Uterus (tissue), 4 donors: ENCODE data around the gene STPG4. TPM values are rescaled to one million over a fixed set of nuclear protein-coding genes. Genes with fewer than 3 reads are reported as not detected.

Source experiments
- DNase-seq, 2 donors: peaks; one replicate each; pipeline ENCODE4 v3.0.0-alpha.2; 2019 to 2020
- H3K27ac ChIP-seq, 2 donors: fragments of 200-600 bp; sonication (generic); 1 replicate in 1 of 2; 2 replicates in 1 of 2; pipeline ENCODE4 v1.5.1; 2016 to 2018
- H3K27me3 ChIP-seq, 2 donors: fragments of 200-600 bp; sonication (generic); one replicate each; pipeline ENCODE4 v1.5.1; 2018 to 2019; ENCODE audit warnings: control low read depth in 1 of 2
- H3K36me3 ChIP-seq, 2 donors: fragments of 200-600 bp; sonication (generic); one replicate each; pipeline ENCODE4 v1.5.1; 2019; ENCODE audit warnings: control low read depth in 1 of 2
- H3K4me1 ChIP-seq, 2 donors: fragments of 200-600 bp; sonication (generic); one replicate each; pipeline ENCODE4 v1.5.1; 2018 to 2019; ENCODE audit warnings: control low read depth in 1 of 2
- H3K4me3 ChIP-seq, 2 donors: fragments of 200-600 bp; sonication (generic); 1 replicate in 1 of 2; 2 replicates in 1 of 2; pipeline ENCODE4 v1.5.1; 2018 to 2019; ENCODE audit warnings: mild to moderate bottlenecking in 1 of 2
- H3K9me3 ChIP-seq, 2 donors: fragments of 200-600 bp; sonication (generic); one replicate each; pipeline ENCODE4 v1.5.1; 2019; ENCODE audit warnings: control low read depth in 1 of 2
- POLR2A ChIP-seq, 2 donors: fragments of 450-650 bp; IDR thresholded peaks; one replicate each; pipeline ENCODE4 v1.6.1; 2016; ENCODE audit warnings: antibody characterized with exemption in 2 of 2, mild to moderate bottlenecking in 1 of 2, moderate library complexity in 1 of 2
- intact Hi-C: fragments of 100-400 bp; cut with DNase I; formaldehyde crosslinking; loops from one replicate; pipeline ENCODE4 v1.15.1; 2023; ENCODE audit warnings: low total_unique reads
- total RNA-seq, 4 donors: library from RNA; depleted of rRNA in 3 of 4; stranded (reverse); fragments of >200 nt in 3 of 4; gene quantifications; one replicate each; pipeline versions ENCODE4 v1.1.0 to v1.2.4, GENCODE V29; 2014 to 2023
- TF ChIP-seq, protein P1 (sequence below), 4 experiments: fragments of 200-600 bp in 2 of 4; fragments of 450-650 bp in 2 of 4; sonication (generic) in 2 of 4; IDR thresholded peaks; one replicate each; pipeline ENCODE4 v1.5.1; 2016 to 2019; ENCODE audit warnings: antibody characterized with exemption in 4 of 4, mild to moderate bottlenecking in 2 of 4, moderate library complexity in 1 of 4
- donor health status: DM: yes; HTN: yes; CAD: no.

Gene STPG4
- total RNA-seq, 4 donors from 2014 or later = 1.0 TPM; not detected in 3

DNA sequence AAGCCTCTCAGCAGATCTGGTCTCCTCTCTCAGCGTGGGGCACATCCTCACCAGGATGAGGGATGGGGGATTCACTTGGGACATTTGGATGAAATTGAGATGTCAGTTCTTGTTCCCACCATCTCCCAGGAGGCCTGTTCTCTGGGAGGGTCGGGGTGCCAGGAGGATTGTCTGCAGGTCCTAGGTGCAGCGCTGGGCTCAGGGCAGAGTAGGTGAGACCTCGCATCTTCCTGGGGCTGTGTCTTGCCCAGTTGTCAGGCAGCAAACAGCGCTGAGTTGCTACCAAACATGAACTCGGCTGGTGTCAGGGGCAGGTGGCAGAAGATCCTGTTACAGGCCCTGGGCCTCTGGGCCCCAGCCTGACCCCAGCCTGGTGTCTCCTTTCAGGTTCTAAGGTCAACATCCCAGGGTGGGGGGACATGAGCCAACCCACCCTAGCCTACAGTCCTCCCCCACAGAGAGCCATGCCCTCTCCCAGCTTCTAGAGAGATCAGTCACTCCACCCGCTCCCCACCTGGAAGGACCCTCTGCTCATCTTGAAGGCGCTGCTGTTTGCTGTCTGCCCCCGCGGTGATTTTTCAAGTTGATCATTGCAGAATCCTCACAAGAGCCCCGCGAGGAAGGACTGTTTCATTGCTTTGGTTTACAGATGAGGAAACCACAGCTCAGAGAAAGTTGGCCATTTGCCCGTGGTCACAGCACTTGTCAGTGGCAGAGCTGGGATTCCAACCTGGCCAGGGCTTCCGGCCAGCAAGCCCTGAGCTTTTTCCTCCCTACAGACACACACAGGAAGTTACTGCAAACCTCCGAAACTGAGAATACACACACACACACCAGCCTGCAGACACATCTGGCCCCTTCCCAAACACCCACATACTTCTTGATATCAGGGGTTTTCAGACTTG is 83.9 kb downstream of the STPG4 start:
- TF ChIP-seq, protein P1, sequence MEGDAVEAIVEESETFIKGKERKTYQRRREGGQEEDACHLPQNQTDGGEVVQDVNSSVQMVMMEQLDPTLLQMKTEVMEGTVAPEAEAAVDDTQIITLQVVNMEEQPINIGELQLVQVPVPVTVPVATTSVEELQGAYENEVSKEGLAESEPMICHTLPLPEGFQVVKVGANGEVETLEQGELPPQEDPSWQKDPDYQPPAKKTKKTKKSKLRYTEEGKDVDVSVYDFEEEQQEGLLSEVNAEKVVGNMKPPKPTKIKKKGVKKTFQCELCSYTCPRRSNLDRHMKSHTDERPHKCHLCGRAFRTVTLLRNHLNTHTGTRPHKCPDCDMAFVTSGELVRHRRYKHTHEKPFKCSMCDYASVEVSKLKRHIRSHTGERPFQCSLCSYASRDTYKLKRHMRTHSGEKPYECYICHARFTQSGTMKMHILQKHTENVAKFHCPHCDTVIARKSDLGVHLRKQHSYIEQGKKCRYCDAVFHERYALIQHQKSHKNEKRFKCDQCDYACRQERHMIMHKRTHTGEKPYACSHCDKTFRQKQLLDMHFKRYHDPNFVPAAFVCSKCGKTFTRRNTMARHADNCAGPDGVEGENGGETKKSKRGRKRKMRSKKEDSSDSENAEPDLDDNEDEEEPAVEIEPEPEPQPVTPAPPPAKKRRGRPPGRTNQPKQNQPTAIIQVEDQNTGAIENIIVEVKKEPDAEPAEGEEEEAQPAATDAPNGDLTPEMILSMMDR (IDR thresholded peaks at IDR 0.05) = no peak
- no peak for TF ChIP-seq POLR2A (IDR thresholded peaks at IDR 0.05)
- intact Hi-C loops = no loop called here
- peak; percentile 72 to 82 for DNase-seq
- Histone ChIP-seq H3K36me3 (no peaks in the 10 kb centered on the region), H3K4me3 (no peak overlapping the region), H3K27me3 (no peaks in the 10 kb centered on the region), H3K4me1 (peaks cover 20 to 41% of the 10 kb centered on the region in 2 donors), H3K27ac (peak overlapping the region; percentile 95 to 98), H3K9me3 (no peaks in the 10 kb centered on the region)

DNA sequence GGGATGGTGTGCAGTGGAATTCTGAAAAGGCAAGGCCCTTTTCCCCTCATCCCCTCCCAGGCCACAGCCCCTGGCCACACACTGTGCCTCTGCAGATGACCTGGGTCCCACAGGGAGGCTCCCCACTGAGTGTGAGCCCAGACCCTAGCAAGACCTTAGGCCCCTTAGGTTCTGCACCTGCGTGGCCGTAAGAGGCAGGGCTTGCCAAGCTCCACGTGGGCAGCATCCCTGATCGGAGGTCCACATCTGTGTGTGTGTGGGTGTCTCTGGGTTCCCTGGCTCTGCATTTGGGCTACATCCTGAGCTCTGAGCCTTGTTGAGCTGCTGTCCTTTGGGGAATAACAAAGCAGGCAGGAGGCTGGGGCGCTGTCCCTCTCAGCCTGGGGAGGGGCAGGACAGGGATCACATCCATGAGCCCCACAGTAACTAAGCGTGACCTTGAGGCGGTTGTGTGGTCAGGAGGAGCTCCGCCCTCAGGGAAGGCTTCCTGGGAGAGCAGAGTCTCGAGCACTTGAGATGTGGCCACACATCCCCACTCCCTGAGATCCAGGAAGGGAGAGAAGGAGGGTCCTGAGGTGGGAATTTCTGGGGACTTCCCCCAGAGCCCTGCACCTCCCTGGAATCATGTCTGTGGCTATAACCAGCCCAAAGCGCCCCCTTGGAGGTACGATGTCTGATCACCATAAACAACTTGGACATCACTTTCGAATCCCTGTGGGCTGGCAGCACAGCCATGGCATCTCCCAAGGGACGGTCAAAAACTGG is 84.8 kb downstream of the STPG4 start:
- Histone ChIP-seq H3K27ac (peak overlapping the region; percentile 95 to 98), H3K9me3 (no peaks in the 10 kb centered on the region), H3K4me3 (no peak overlapping the region), H3K4me1 (peaks cover 20 to 49% of the 10 kb centered on the region in 2 donors), H3K36me3 (no peaks in the 10 kb centered on the region), H3K27me3 (no peaks in the 10 kb centered on the region)
- TF ChIP-seq, protein P1 (IDR thresholded peaks at IDR 0.05) = no peak
- TF ChIP-seq POLR2A (IDR thresholded peaks at IDR 0.05) = no peak
- no peak for DNase-seq
- intact Hi-C loops = no loop called here

DNA sequence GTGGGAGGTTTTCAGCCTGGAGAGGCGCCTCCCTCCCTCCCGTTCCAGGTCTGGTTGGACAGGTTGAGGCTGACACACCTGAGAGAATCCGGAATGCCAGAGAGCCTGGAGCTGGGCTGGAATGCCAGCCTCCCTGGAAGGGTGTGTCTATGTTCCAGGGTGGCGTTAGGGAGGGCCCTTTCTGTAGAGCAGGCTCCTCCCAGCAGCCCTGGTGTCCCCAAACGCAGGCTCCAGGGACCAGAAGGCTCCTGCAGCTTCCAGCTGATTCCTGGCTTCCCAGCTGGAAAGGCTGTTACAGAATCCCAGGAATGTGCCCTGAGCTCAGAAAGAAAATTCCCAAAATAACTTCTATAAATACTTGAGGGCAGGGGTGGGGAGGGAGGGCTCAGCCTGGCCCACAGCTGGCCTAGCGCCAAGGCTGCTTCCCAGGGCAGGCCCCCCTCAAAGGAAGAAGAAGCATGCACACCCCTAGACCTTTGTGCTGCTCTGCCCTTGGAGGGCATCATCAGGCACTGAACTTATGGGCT is 85.4 kb downstream of the STPG4 start:
- no peaks in the 10 kb centered on the region for H3K36me3 ChIP-seq
- H3K9me3 ChIP-seq = no peaks in the 10 kb centered on the region
- intact Hi-C loops = no loop called here
- TF ChIP-seq, protein P1 (IDR thresholded peaks at IDR 0.05) = no peak
- peak in 1 of 2 donors; percentile 7 for TF ChIP-seq POLR2A (IDR thresholded peaks at IDR 0.05)
- peak in 1 of 2 donors; percentile 61 for DNase-seq
- no peaks in the 10 kb centered on the region for H3K27me3 ChIP-seq
- no peak overlapping the region for H3K4me3 ChIP-seq
- H3K27ac ChIP-seq = peak overlapping the region; percentile 95 to 98
- peaks cover 20 to 50% of the 10 kb centered on the region in 2 donors for H3K4me1 ChIP-seq

DNA sequence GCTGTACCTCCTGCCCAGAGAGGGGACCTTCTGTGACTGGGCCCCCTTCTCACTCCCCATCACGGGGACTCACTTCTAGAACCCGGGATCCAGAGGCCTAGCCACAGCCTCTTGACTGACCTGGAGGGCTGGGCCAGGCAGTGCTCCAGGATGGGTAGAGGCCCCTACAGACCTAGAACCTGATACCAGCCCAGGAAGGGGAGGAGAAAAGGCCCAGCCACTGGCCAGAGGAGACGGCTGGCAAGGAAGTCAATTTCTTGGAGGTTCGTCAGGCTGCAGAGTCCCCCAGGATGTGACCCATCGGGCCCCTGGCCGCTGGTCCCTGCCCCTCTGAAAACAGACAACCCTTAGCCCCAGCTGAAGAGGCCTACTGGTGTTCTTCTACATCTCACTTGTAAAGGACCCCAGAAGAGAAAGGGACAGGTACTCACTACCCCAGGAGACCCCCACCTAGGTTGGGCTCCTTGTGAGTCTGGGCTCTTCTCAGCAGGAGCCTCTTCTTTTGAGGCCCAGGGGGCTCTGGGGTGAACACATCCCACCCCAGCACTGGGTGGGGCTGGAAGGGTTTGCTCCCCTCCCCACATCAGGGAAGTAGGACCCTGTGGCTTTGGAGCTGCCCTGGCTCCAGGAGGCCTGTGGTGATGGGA is 86.0 kb downstream of the STPG4 start:
- H3K27ac ChIP-seq = peak overlapping the region; percentile 95 to 98
- H3K4me1 ChIP-seq = peaks cover 20 to 50% of the 10 kb centered on the region in 2 donors
- no peak for DNase-seq
- no peaks in the 10 kb centered on the region for H3K9me3 ChIP-seq
- H3K36me3 ChIP-seq = no peaks in the 10 kb centered on the region
- H3K4me3 ChIP-seq = no peak overlapping the region
- no peak for TF ChIP-seq POLR2A (IDR thresholded peaks at IDR 0.05)
- TF ChIP-seq, protein P1 (IDR thresholded peaks at IDR 0.05) = no peak
- no peaks in the 10 kb centered on the region for H3K27me3 ChIP-seq
- intact Hi-C loops = no loop called here
